ENCODE data around the gene LRRC8C.

The LRRC8C gene

DNA sequence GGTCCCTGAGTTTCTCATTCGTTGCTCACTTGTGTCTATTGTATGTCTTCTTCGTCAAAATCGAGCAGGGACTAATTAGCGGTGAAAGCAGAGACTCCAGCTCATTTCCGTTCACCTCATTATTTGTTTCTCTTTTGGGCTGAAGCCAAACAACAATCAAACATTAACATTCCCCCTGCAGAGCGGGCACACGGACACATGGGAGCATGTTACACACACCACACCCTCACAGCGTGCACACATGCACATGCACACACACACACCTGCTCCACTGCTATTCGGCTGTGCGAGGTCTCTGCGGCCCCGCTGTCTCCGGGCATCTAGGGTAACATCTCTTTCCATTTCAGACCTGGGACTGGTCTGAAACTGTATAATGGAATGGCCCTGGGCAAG, 129.5 kb downstream of the LRRC8C start:
- TF ChIP-seq EZH2 (IDR thresholded peaks at IDR 0.05; ENCODE audit: borderline replicate concordance, low read length) = no peak
- TF ChIP-seq, protein P1, sequence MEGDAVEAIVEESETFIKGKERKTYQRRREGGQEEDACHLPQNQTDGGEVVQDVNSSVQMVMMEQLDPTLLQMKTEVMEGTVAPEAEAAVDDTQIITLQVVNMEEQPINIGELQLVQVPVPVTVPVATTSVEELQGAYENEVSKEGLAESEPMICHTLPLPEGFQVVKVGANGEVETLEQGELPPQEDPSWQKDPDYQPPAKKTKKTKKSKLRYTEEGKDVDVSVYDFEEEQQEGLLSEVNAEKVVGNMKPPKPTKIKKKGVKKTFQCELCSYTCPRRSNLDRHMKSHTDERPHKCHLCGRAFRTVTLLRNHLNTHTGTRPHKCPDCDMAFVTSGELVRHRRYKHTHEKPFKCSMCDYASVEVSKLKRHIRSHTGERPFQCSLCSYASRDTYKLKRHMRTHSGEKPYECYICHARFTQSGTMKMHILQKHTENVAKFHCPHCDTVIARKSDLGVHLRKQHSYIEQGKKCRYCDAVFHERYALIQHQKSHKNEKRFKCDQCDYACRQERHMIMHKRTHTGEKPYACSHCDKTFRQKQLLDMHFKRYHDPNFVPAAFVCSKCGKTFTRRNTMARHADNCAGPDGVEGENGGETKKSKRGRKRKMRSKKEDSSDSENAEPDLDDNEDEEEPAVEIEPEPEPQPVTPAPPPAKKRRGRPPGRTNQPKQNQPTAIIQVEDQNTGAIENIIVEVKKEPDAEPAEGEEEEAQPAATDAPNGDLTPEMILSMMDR (IDR thresholded peaks at IDR 0.05; ENCODE audit: low read length) = no peak
- no peaks in the 10 kb centered on the region for H3F3A ChIP-seq (ENCODE audit: insufficient read depth, low read length)
- peaks cover 20% of the 10 kb centered on the region for H3K4me1 ChIP-seq (ENCODE audit: insufficient read depth, low read length, severe bottlenecking)
- no peaks in the 10 kb centered on the region for H3K79me2 ChIP-seq (ENCODE audit: insufficient read depth, low read length)
- peak overlapping the region; percentile 52 for H3K4me2 ChIP-seq (ENCODE audit: low read length)
- H3K9ac ChIP-seq (ENCODE audit: low read length) = peak overlapping the region; percentile 0; the same call in 1 of the 2 replicates
- H2AFZ ChIP-seq (ENCODE audit: low read length) = no peak overlapping the region
- H3K27me3 ChIP-seq (ENCODE audit: insufficient read depth, low read length) = peaks cover 4% of the 10 kb centered on the region; the same call in 1 of the 2 replicates
- no peaks in the 10 kb centered on the region for H3K9me2 ChIP-seq (ENCODE audit: low read depth, low read length)
- H3K4me3 ChIP-seq (ENCODE audit: low read depth, low read length, poor library complexity, severe bottlenecking) = peak overlapping the region; percentile 42
- H3K9me3 ChIP-seq (ENCODE audit: low read length) = no peaks in the 10 kb centered on the region
- H4K20me1 ChIP-seq (ENCODE audit: insufficient read depth, low read length) = no peaks in the 10 kb centered on the region
- no peak overlapping the region for H3K27ac ChIP-seq (ENCODE audit: low read depth, low read length, poor library complexity, severe bottlenecking)
- no peaks in the 10 kb centered on the region for H3K36me3 ChIP-seq (ENCODE audit: insufficient read depth, low read length)

GRCh38 chr1:89762779-89763648, 130.1 kb downstream of the LRRC8C start:
- H3K79me2 ChIP-seq (ENCODE audit: insufficient read depth, low read length) = no peaks in the 10 kb centered on the region
- H3K27me3 ChIP-seq (ENCODE audit: insufficient read depth, low read length) = peaks cover 5% of the 10 kb centered on the region; the same call in 1 of the 2 replicates
- H2AFZ ChIP-seq (ENCODE audit: low read length) = no peak overlapping the region
- no peaks in the 10 kb centered on the region for H3K9me3 ChIP-seq (ENCODE audit: low read length)
- no peak overlapping the region for H3K27ac ChIP-seq (ENCODE audit: low read depth, low read length, poor library complexity, severe bottlenecking)
- no peaks in the 10 kb centered on the region for H4K20me1 ChIP-seq (ENCODE audit: insufficient read depth, low read length)
- H3K36me3 ChIP-seq (ENCODE audit: insufficient read depth, low read length) = no peaks in the 10 kb centered on the region
- H3K4me2 ChIP-seq (ENCODE audit: low read length) = peak overlapping the region; percentile 52
- H3K4me3 ChIP-seq (ENCODE audit: low read depth, low read length, poor library complexity, severe bottlenecking) = peak overlapping the region; percentile 42
- TF ChIP-seq, protein P1 (IDR thresholded peaks at IDR 0.05; ENCODE audit: low read length) = peak; percentile 99
- TF ChIP-seq EZH2 (IDR thresholded peaks at IDR 0.05; ENCODE audit: borderline replicate concordance, low read length) = no peak
- no peaks in the 10 kb centered on the region for H3F3A ChIP-seq (ENCODE audit: insufficient read depth, low read length)
- H3K9me2 ChIP-seq (ENCODE audit: low read depth, low read length) = no peaks in the 10 kb centered on the region
- peaks cover 14% of the 10 kb centered on the region for H3K4me1 ChIP-seq (ENCODE audit: insufficient read depth, low read length, severe bottlenecking)
- H3K9ac ChIP-seq (ENCODE audit: low read length) = peak overlapping the region; percentile 20; the same call in 1 of the 2 replicates

DNA sequence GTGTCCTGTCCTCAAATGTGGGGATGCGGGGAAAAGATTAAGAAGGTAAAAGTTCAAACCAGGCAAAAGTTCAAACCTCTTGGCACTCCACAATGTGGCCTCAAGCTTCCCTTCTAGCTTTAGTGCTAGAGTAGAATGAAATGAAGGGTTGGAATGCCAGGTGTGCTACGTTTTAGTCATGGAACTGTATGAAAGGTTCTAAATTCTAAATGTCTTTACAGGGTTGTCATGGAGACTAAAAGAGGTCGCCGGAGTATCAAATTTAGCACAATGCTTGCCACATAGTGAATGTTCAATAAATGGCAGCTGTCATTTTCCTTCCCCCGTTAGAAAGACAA, 130.7 kb downstream of the LRRC8C start:
- peaks cover 13% of the 10 kb centered on the region for H3K4me1 ChIP-seq (ENCODE audit: insufficient read depth, low read length, severe bottlenecking)
- peak overlapping the region; percentile 52 for H3K4me2 ChIP-seq (ENCODE audit: low read length)
- H4K20me1 ChIP-seq (ENCODE audit: insufficient read depth, low read length) = no peaks in the 10 kb centered on the region
- no peak overlapping the region; the same call in 1 of the 2 replicates for H3K9ac ChIP-seq (ENCODE audit: low read length)
- H3K79me2 ChIP-seq (ENCODE audit: insufficient read depth, low read length) = no peaks in the 10 kb centered on the region
- H3K9me3 ChIP-seq (ENCODE audit: low read length) = no peaks in the 10 kb centered on the region
- H3K4me3 ChIP-seq (ENCODE audit: low read depth, low read length, poor library complexity, severe bottlenecking) = peak overlapping the region; percentile 42
- no peaks in the 10 kb centered on the region for H3K36me3 ChIP-seq (ENCODE audit: insufficient read depth, low read length)
- TF ChIP-seq, protein P1 (IDR thresholded peaks at IDR 0.05; ENCODE audit: low read length) = no peak
- no peak for TF ChIP-seq EZH2 (IDR thresholded peaks at IDR 0.05; ENCODE audit: borderline replicate concordance, low read length)
- no peak overlapping the region for H2AFZ ChIP-seq (ENCODE audit: low read length)
- H3F3A ChIP-seq (ENCODE audit: insufficient read depth, low read length) = no peaks in the 10 kb centered on the region
- no peak overlapping the region for H3K27ac ChIP-seq (ENCODE audit: low read depth, low read length, poor library complexity, severe bottlenecking)
- H3K27me3 ChIP-seq (ENCODE audit: insufficient read depth, low read length) = peaks cover 5% of the 10 kb centered on the region; the same call in 1 of the 2 replicates
- no peaks in the 10 kb centered on the region for H3K9me2 ChIP-seq (ENCODE audit: low read depth, low read length)

All from OCI-LY1 (cell line).